Keratinocyte (primary cell): ENCODE results near the gene GALNS. TPM values are rescaled to one million over a fixed set of nuclear protein-coding genes. Genes with fewer than 3 reads are reported as not detected.

Experiments
- DNase-seq: peaks from one replicate; pipeline ENCODE4 v3.0.0-alpha.2; 2011; ENCODE audit warnings: low read depth, missing footprints, low spot score
- FAIRE-seq: peaks from 2 replicates; lab custom pipeline; 2011; peaks lifted over from hg19 to GRCh38; lab: Jason Lieb, UNC
- H2AFZ ChIP-seq: 2 replicates; pipeline ENCODE4 v1.6.0; 2012; ENCODE audit warnings: low read length, control low read depth, inconsistent platforms; ENCODE audit not compliant: control insufficient read depth
- H3K27ac ChIP-seq: 2 replicates; pipeline ENCODE4 v1.5.1; 2011; ENCODE audit warnings: low read length; ENCODE audit not compliant: control insufficient read depth, insufficient read depth
- H3K27me3 ChIP-seq: 3 replicates; pipeline ENCODE4 v1.6.0; 2011; ENCODE audit warnings: low read length; ENCODE audit not compliant: control insufficient read depth, insufficient read depth; ENCODE audit errors: extremely low read depth
- H3K36me3 ChIP-seq, 2 experiments: 2 replicates in 1 of 2; 3 replicates in 1 of 2; pipeline ENCODE4 v1.5.1; 2011; ENCODE audit warnings: low read length in 2 of 2, mild to moderate bottlenecking in 1 of 2; ENCODE audit not compliant: control insufficient read depth in 2 of 2, insufficient read depth in 2 of 2; ENCODE audit errors: extremely low read depth in 1 of 2
- H3K4me1 ChIP-seq: 3 replicates; pipeline ENCODE4 v1.5.1; 2011; ENCODE audit warnings: low read length; ENCODE audit not compliant: control insufficient read depth, insufficient read depth; ENCODE audit errors: extremely low read depth
- H3K4me2 ChIP-seq: 3 replicates; pipeline ENCODE4 v1.6.0; 2011; ENCODE audit warnings: low read depth, low read length; ENCODE audit not compliant: control insufficient read depth, insufficient read depth; ENCODE audit errors: extremely low read depth
- H3K4me3 ChIP-seq, 3 experiments: fragments of 200-600 bp in 1 of 3; sonication (generic) in 1 of 3; 2 replicates in 2 of 3; 3 replicates in 1 of 3; pipeline ENCODE4 v1.5.1; 2011 to 2016; ENCODE audit warnings: low read length in 3 of 3, mild to moderate bottlenecking in 3 of 3, control low read depth in 2 of 3, inconsistent platforms in 1 of 3, low read depth in 1 of 3, mixed read lengths in 1 of 3, mixed run types in 1 of 3, moderate library complexity in 1 of 3; ENCODE audit not compliant: control insufficient read depth in 2 of 3, insufficient read depth in 2 of 3; ENCODE audit errors: extremely low read depth in 1 of 3
- H3K79me2 ChIP-seq: 2 replicates; pipeline ENCODE4 v1.6.0; 2012; ENCODE audit warnings: low read length; ENCODE audit not compliant: control insufficient read depth, insufficient read depth
- H3K9ac ChIP-seq: 3 replicates; pipeline ENCODE4 v1.6.0; 2011; ENCODE audit warnings: low read length; ENCODE audit not compliant: control insufficient read depth, insufficient read depth; ENCODE audit errors: extremely low read depth
- H3K9me1 ChIP-seq: 3 replicates; pipeline ENCODE4 v1.6.0; 2011; ENCODE audit warnings: low read length; ENCODE audit not compliant: control insufficient read depth, insufficient read depth; ENCODE audit errors: extremely low read depth
- H3K9me3 ChIP-seq: 2 replicates; pipeline ENCODE4 v1.5.1; 2012; ENCODE audit warnings: low read depth, low read length; ENCODE audit not compliant: control insufficient read depth
- H4K20me1 ChIP-seq: 3 replicates; pipeline ENCODE4 v1.6.0; 2011; ENCODE audit warnings: low read length; ENCODE audit not compliant: control insufficient read depth, insufficient read depth; ENCODE audit errors: extremely low read depth
- CTCF ChIP-seq, 3 experiments: IDR thresholded peaks in 1 of 3; conservative IDR thresholded peaks in 1 of 3; optimal IDR thresholded peaks in 1 of 3; 2 replicates in 2 of 3; 3 replicates in 1 of 3; pipeline versions ENCODE3 to v1.5.1; 2011; ENCODE audit warnings: low read length in 3 of 3, mild to moderate bottlenecking in 3 of 3, moderate library complexity in 2 of 3, control low read depth in 1 of 3, inconsistent platforms in 1 of 3; ENCODE audit not compliant: insufficient read depth in 2 of 3; ENCODE audit errors: extremely low read depth in 1 of 3
- EZH2 ChIP-seq: IDR thresholded peaks from one replicate; pipeline ENCODE4 v1.6.1; 2012; ENCODE audit warnings: inconsistent platforms, mild to moderate bottlenecking, low read length, moderate library complexity
- dilution Hi-C: fragments of 300-500 bp; cut with MboI; formaldehyde crosslinking; loops from one replicate; pipeline ENCODE4 v1.7.0; 2020; ENCODE audit warnings: low sequenced_read_pairs; ENCODE audit not compliant: extremely low pct_ligation_motif_present
- polyA plus RNA-seq, 5 experiments: library from polyadenylated mRNA; depleted of rRNA in 3 of 5; stranded (reverse) in 3 of 5; stranded (forward) in 1 of 5; unstranded in 1 of 5; fragments of >200 nt; gene quantifications; 1 replicate in 1 of 5; 2 replicates in 3 of 5; 3 replicates in 1 of 5; pipeline versions ENCODE4 v1.2.1 to v1.2.3, GENCODE V29; 2011 to 2012; ENCODE audit warnings: missing spikeins in 2 of 5, low read depth in 1 of 5, low replicate concordance in 1 of 5

Gene GALNS
- polyA plus RNA-seq, 1 donor (not counting 4 experiments of a cell fraction or from before 2014, with no cell fraction given): 8.3 TPM

- Histone ChIP-seq H3K79me2 (no peaks in the 10 kb centered on the region), H3K9ac (no peak overlapping the region), H3K9me3 (no peaks in the 10 kb centered on the region), H3K36me3 (peaks cover 0 to 6% of the 10 kb centered on the region in 2 experiments), H2AFZ (no peak overlapping the region), H3K27ac (no peak overlapping the region), H3K4me1 (peaks cover 3% of the 10 kb centered on the region), H3K9me1 (no peaks in the 10 kb centered on the region), H3K4me3 (no peak overlapping the region), H3K4me2 (no peak overlapping the region), H3K27me3 (no peaks in the 10 kb centered on the region), H4K20me1 (no peaks in the 10 kb centered on the region)
- TF ChIP-seq CTCF (optimal IDR thresholded peaks at IDR 0.05 in 1 of 3, IDR thresholded peaks at IDR 0.05 in 1 of 3, conservative IDR thresholded peaks at IDR 0.05 in 1 of 3; ENCODE audit: extremely low read depth in 1 of 3, insufficient read depth in 2 of 3, low read length in 3 of 3): no peak
- TF ChIP-seq EZH2: no peak
- DNase-seq: no peak
- no peak for FAIRE-seq
- dilution Hi-C loops: no loop called here
Measured at GRCh38 chr16:88830258-88830657, 26.5 kb downstream of the GALNS start.

- no peak overlapping the region for H3K4me3 ChIP-seq
- no peak for TF ChIP-seq CTCF (optimal IDR thresholded peaks at IDR 0.05 in 1 of 3, IDR thresholded peaks at IDR 0.05 in 1 of 3, conservative IDR thresholded peaks at IDR 0.05 in 1 of 3; ENCODE audit: extremely low read depth in 1 of 3, insufficient read depth in 2 of 3, low read length in 3 of 3)
- peaks cover 3% of the 10 kb centered on the region for H3K4me1 ChIP-seq
- DNase-seq: no peak
- no peak for FAIRE-seq
- no peaks in the 10 kb centered on the region for H3K36me3 ChIP-seq
- H3K79me2 ChIP-seq: no peaks in the 10 kb centered on the region
- H3K4me2 ChIP-seq: no peak overlapping the region
- H3K9ac ChIP-seq: no peak overlapping the region
- no peaks in the 10 kb centered on the region for H3K27me3 ChIP-seq
- no peaks in the 10 kb centered on the region for H4K20me1 ChIP-seq
- H3K9me1 ChIP-seq: no peaks in the 10 kb centered on the region
- no peak overlapping the region for H2AFZ ChIP-seq
- dilution Hi-C loops: no loop called here
- H3K9me3 ChIP-seq: no peaks in the 10 kb centered on the region
- H3K27ac ChIP-seq: no peak overlapping the region
Measured at GRCh38 chr16:88828711-88829110, 28.0 kb downstream of the GALNS start.
